IPS-18c (cell line): Measurements from ENCODE around the gene FARP1.

Experiments used
- H3K4me3 ChIP-seq: 2 replicates; pipeline ENCODE4 v1.7.0; 2013; ENCODE audit warnings: low read depth, mild to moderate bottlenecking, low read length, moderate library complexity; ENCODE audit not compliant: insufficient read depth
- H3K9me3 ChIP-seq: one replicate; pipeline ENCODE4 v1.6.1; 2013; ENCODE audit warnings: mild to moderate bottlenecking, low read length, moderate library complexity; ENCODE audit not compliant: control insufficient read depth, insufficient read depth

FARP1 gene

GRCh38 chr13:98297745-98298144 lies 154.9 kb downstream of the FARP1 start:
- Histone ChIP-seq H3K4me3 (no peak overlapping the region), H3K9me3 (no peaks in the 10 kb centered on the region)

GRCh38 chr13:98298599-98298998 lies 155.7 kb downstream of the FARP1 start:
- H3K9me3 ChIP-seq: no peaks in the 10 kb centered on the region
- no peak overlapping the region for H3K4me3 ChIP-seq

GRCh38 chr13:98299235-98299965 lies 156.5 kb downstream of the FARP1 start:
- Histone ChIP-seq H3K4me3 (no peak overlapping the region), H3K9me3 (no peaks in the 10 kb centered on the region)

GRCh38 chr13:98299966-98300350 lies 157.1 kb downstream of the FARP1 start:
- H3K9me3 ChIP-seq: no peaks in the 10 kb centered on the region
- H3K4me3 ChIP-seq: no peak overlapping the region

- H3K4me3 ChIP-seq: no peak overlapping the region
Measured at GRCh38 chr13:98300956-98301641, 158.2 kb downstream of the FARP1 start.

GRCh38 chr13:98301721-98302120 lies 158.8 kb downstream of the FARP1 start:
- Histone ChIP-seq H3K9me3 (peaks cover 2% of the 10 kb centered on the region), H3K4me3 (no peak overlapping the region)

More at GRCh38 chr13:98300956-98301641, 158.2 kb downstream of the FARP1 start:
- H3K9me3 ChIP-seq: peaks cover under 1% of the 10 kb centered on the region

GRCh38 chr13:98303858-98304257 lies 161.0 kb downstream of the FARP1 start:
- Histone ChIP-seq H3K4me3 (no peak overlapping the region), H3K9me3 (peaks cover 2% of the 10 kb centered on the region)

- no peak overlapping the region for H3K4me3 ChIP-seq
- H3K9me3 ChIP-seq: peaks cover 2% of the 10 kb centered on the region
Measured at GRCh38 chr13:98305670-98306069, 162.8 kb downstream of the FARP1 start.

GRCh38 chr13:98307463-98308085 lies 164.7 kb downstream of the FARP1 start:
- H3K4me3 ChIP-seq: no peak overlapping the region

GRCh38 chr13:98308086-98308911 lies 165.4 kb downstream of the FARP1 start:
- peaks cover 2% of the 10 kb centered on the region for H3K9me3 ChIP-seq
- no peak overlapping the region for H3K4me3 ChIP-seq

More at GRCh38 chr13:98307463-98308085, 164.7 kb downstream of the FARP1 start:
- H3K9me3 ChIP-seq: peaks cover 2% of the 10 kb centered on the region

GRCh38 chr13:98309569-98310335 lies 166.9 kb downstream of the FARP1 start:
- Histone ChIP-seq H3K4me3 (no peak overlapping the region), H3K9me3 (peaks cover 2% of the 10 kb centered on the region)

GRCh38 chr13:98310485-98311199 lies 167.7 kb downstream of the FARP1 start:
- Histone ChIP-seq H3K9me3 (peaks cover 2% of the 10 kb centered on the region), H3K4me3 (no peak overlapping the region)

GRCh38 chr13:98311200-98311548 lies 168.3 kb downstream of the FARP1 start:
- peaks cover 1% of the 10 kb centered on the region for H3K9me3 ChIP-seq
- no peak overlapping the region for H3K4me3 ChIP-seq

GRCh38 chr13:98312606-98313005 lies 169.7 kb downstream of the FARP1 start:
- H3K9me3 ChIP-seq: no peaks in the 10 kb centered on the region

GRCh38 chr13:98313023-98313921 lies 170.4 kb downstream of the FARP1 start:
- H3K9me3 ChIP-seq: no peaks in the 10 kb centered on the region
- H3K4me3 ChIP-seq: no peak overlapping the region

More at GRCh38 chr13:98312606-98313005, 169.7 kb downstream of the FARP1 start:
- H3K4me3 ChIP-seq: no peak overlapping the region
